GM13976 (cell line): Measurements from ENCODE around the gene DENND2A.

Source experiments
- DNase-seq: peaks from one replicate; pipeline ENCODE4 v3.0.0; 2012; ENCODE audit warnings: low spot score
- CTCF ChIP-seq: IDR thresholded peaks from 2 replicates; pipeline ENCODE4 v1.5.1; 2012; ENCODE audit warnings: borderline replicate concordance, mild to moderate bottlenecking; ENCODE audit not compliant: insufficient read depth; ENCODE audit errors: extremely low read depth, missing control alignments, control extremely low read depth
- in situ Hi-C: fragments of 300-500 bp; cut with MboI; formaldehyde crosslinking; loops from one replicate; pipeline ENCODE4 v1.12.0; 2022; ENCODE audit warnings: low sequenced_read_pairs, mixed read lengths, inconsistent platforms; ENCODE audit not compliant: unreplicated experiment

Gene DENND2A

GRCh38 chr7:140497241-140497769 lies 143.3 kb downstream of the DENND2A start:
- in situ Hi-C loops = no loop called here
- DNase-seq = no peak
- TF ChIP-seq CTCF = no peak

GRCh38 chr7:140495514-140496097 lies 145.0 kb downstream of the DENND2A start:
- no peak for TF ChIP-seq CTCF
- DNase-seq = no peak
- in situ Hi-C loops = no loop called here

GRCh38 chr7:140494867-140495266 lies 145.7 kb downstream of the DENND2A start:
- no peak for DNase-seq
- no peak for TF ChIP-seq CTCF
- in situ Hi-C loops = no loop called here

DNA sequence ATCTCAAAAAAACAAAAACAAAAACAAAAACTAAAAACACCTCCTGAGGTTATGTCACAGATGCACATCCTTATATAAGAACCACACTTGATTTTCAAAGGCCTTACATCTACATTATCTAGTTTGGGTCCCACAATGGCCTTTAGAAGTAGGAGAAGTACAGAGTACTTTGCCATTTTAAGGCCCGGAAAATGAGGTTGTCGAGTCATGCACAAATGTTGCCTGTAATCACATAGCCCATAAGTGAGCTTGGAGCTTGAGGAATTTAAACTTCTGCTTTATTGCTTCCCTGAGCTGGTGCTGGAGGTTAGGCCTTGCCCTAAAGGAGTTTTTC lies 151.6 kb downstream of the DENND2A start:
- in situ Hi-C loops = no loop called here
- no peak for TF ChIP-seq CTCF
- no peak for DNase-seq

DNA sequence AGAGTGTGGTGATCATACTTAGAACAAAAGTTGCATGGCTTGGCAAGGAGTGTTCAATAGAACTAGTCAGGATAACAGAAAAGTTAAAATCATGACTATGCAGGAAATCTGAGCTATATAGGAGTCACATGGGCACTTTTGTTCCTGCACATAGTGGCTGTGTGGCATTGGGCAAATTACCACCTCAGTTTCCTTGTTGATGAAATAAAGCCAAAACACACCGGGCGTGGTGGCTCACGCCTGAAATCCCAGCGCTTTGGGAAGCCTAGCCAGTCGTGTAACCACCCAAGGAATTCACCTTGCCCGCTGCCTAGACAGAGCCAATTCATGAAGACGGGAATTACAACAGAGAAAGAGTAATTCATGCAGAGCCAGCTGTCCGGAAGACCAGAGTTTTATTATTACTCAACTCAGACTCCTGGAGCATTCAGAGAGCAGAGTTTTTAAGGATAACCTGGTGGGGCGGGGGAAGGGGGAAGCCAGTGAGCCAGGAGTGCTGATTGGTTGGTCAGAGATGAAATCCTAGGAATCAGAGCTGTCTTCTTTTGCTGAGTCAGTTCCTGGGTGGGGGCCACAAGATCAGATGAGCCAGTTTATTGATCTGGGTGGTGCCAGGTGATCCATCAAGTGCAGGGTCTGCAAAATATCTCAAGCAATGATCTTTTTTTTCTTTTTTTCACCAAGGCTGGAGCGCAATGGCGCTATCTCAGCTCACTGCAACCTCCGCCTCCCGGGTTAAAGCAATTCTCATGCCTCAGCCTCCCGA lies 154.9 kb downstream of the DENND2A start:
- TF ChIP-seq CTCF = no peak
- DNase-seq = no peak
- in situ Hi-C loops = no loop called here

GRCh38 chr7:140484951-140485499 lies 155.6 kb downstream of the DENND2A start:
- in situ Hi-C loops = no loop called here
- no peak for DNase-seq
- no peak for TF ChIP-seq CTCF
